GM18526 (cell line): ENCODE data around the gene IL36B.

Experiments used
- POLR2A ChIP-seq: IDR thresholded peaks from 3 replicates; pipeline ENCODE4 v1.6.1; 2011; ENCODE audit not compliant: insufficient read length; ENCODE audit errors: extremely low read depth

IL36B gene

DNA sequence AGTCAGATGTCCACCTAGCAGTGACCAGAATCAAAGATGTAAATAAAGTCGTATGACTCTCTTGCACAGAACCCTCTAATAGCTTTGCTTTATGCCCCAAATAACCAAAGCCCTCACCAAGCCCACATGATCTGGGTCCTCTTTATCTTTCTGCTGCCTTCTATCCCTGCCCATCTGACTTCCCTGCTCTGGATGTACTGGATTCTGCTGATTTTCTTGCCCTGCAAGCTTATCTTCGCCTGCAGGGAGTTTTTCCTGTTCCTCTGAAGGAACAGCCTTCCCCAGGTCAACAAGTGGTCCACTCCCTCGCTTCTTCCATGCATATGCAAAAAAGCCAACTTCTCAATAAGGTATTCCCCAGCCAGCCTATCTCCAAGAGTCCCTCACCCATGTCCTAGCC is 18.7 kb downstream of the IL36B start:
- TF ChIP-seq POLR2A: no peak

- TF ChIP-seq POLR2A: no peak
Measured at GRCh38 chr2:113032737-113033136, 19.9 kb downstream of the IL36B start.

DNA sequence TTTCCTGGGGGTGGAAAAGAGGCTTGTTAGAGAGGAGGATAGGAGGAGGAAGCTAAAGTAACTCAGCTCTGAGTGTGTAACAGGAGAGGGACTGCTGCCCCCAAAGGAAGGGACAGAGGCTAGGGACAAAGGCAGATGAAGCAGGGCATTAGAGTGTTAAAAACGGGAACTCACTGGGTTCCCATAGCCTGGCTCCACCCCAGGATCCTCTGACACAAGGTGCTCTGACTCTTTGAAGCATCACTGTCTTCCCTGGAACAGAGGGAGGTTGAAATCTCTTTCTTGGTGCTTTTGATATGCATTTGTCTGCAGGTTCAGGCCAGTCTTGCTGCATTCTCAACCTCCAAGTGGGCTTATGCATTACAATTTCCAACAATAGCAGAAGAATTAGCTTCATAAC is 24.6 kb downstream of the IL36B start:
- TF ChIP-seq POLR2A: no peak

GRCh38 chr2:113027691-113028090 is 25.0 kb downstream of the IL36B start:
- no peak for TF ChIP-seq POLR2A

- TF ChIP-seq POLR2A: no peak
Measured at GRCh38 chr2:113025737-113026136, 26.9 kb downstream of the IL36B start.

DNA sequence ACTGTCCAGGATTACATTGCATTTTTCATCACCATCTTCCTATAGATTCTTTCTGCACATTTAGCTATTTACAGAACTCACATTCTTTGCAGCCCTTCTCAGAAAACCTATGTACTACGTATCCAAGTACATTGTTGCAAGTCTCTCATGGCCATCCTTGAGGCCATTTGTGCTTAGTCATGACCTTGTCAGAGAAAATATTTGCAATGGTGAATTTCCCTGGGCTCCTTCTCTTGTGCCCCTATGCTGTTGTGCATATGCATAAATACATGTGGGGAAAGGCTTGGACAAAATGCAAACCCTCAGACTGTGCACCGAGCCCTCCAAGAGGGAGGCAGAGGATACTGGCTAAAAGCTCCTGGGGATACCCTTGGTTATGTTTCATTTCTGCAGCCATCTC is 27.9 kb downstream of the IL36B start:
- no peak for TF ChIP-seq POLR2A

- no peak for TF ChIP-seq POLR2A
Measured at GRCh38 chr2:113021312-113021711, 31.4 kb downstream of the IL36B start.

DNA sequence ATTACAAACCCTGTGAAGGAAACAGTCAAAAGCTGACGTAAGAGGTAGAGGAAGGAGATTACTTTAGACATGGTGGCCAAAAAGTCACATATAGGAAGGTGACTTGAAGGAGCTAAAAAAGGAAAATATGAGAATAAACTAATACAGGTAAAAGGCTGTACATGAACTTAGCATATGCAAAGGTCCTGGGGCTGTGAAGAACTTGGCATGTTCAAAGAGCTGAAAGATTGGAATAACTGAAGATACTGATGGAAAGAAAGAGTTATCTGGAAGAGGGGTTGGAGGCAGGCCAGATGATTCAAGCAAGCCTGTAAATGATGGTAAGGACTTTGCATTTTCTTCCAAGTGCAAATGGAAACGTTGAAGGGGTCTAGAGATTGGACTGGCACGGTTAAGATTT is 34.2 kb downstream of the IL36B start:
- TF ChIP-seq POLR2A: no peak

GRCh38 chr2:113015655-113016054 is 37.0 kb downstream of the IL36B start:
- TF ChIP-seq POLR2A: no peak

DNA sequence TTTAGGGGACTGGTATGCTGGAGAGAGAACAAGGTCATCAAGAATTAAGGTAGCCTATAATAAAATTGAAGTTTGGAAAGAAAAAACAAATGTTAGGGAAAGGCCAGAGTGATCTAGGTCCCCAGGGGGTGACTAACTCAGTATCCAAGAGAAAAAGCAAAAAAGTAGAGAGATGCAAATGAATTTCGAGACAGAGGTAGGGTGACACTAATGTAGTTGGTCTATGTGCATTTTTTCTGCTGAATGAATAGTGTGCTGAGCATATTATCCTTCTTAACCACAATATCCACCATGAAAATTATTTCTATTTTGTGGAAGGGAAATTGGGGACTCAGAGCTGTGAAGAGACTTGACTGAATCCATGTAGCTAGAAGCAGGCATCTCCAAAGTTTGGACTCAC is 37.6 kb downstream of the IL36B start:
- TF ChIP-seq POLR2A: no peak

GRCh38 chr2:113014067-113014466 is 38.6 kb downstream of the IL36B start:
- TF ChIP-seq POLR2A: no peak

GRCh38 chr2:113013336-113013661 is 39.4 kb downstream of the IL36B start:
- TF ChIP-seq POLR2A: no peak

- no peak for TF ChIP-seq POLR2A
Measured at GRCh38 chr2:113012436-113013335, 40.0 kb downstream of the IL36B start.

DNA sequence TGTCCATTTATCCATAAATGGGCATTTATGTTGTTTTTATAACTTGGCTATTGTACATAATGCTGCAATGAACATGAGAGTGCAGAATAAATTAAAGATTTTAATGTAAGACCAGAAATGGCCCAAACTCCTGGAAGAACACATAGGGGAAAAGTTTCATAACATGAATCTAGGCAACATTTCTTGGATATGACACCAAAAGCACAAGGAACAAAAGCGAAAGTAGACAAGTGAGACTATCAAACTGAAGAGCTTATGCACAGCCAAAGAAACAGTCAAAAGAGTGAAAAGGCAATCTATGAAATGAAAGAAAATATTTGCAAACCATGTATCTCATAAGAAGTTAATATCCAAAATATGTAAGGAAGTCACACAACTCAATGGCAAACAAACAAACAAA is 41.6 kb downstream of the IL36B start:
- TF ChIP-seq POLR2A: no peak

GRCh38 chr2:113010088-113010487 is 42.6 kb downstream of the IL36B start:
- TF ChIP-seq POLR2A: no peak

DNA sequence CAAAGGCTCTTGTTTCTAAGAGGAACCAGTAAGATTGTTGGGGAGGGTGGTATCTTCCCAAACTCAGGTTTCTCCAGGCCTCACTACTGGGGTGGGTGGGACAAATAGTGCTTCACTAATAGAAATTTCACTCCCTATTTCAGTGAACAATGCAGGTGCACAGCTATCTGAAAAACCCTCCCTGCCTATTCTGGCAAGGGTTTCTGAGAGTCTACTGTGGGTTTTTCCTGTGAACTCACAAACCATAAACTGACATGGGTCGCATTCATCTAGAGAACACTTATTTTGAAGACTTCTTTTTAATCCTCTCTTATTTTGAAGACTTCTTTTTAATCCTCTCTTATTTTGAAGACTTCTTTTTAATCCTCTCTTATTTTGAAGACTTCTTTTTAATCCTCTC is 43.0 kb downstream of the IL36B start:
- no peak for TF ChIP-seq POLR2A

- TF ChIP-seq POLR2A: no peak
Measured at GRCh38 chr2:113007250-113007649, 45.4 kb downstream of the IL36B start.
